ENCODE data around the gene CSMD2.

DNA sequence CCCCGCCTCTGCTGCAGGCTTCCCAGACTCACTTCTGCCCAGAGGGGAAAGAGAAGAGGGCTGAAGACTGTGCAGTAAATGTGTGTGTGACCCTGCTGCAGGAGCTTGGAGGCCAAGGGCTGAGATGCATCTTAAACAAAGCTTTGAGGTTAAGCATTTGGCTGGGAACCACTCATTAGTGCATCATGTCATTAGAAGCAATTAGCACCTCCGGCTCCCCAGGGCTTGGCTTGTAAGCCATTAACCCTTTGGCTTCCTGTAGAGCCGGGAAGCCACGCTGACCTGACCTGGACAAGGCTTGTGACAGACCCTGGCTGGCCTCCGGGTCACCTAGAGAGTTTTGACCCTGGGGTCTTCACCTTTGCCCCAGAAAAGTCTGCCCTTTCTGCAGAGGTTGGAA lies 77.0 kb downstream of the CSMD2 start:
- no peak for TF ChIP-seq TBP (IDR thresholded peaks at IDR 0.05; ENCODE audit: low read depth, low read length)
- TF ChIP-seq EZH2 (IDR thresholded peaks at IDR 0.05; ENCODE audit: low read depth, low read length, severe bottlenecking), result no peak
- no peak for TF ChIP-seq SIN3A (conservative IDR thresholded peaks at IDR 0.05 in 1 of 2, IDR thresholded peaks at IDR 0.05 in 1 of 2; ENCODE audit: low read depth in 1 of 2, low read length in 2 of 2)
- TF ChIP-seq PHF8 (conservative IDR thresholded peaks at IDR 0.05; ENCODE audit: low read depth, low read length), result no peak
- TF ChIP-seq SP1 (IDR thresholded peaks at IDR 0.05; ENCODE audit: low read depth, low read length), result no peak
- no peak for TF ChIP-seq EGR1 (IDR thresholded peaks at IDR 0.05; ENCODE audit: borderline replicate concordance, low read depth, low read length)
- TF ChIP-seq USF2 (IDR thresholded peaks at IDR 0.05; ENCODE audit: low read length), result no peak
- TF ChIP-seq, protein P1, sequence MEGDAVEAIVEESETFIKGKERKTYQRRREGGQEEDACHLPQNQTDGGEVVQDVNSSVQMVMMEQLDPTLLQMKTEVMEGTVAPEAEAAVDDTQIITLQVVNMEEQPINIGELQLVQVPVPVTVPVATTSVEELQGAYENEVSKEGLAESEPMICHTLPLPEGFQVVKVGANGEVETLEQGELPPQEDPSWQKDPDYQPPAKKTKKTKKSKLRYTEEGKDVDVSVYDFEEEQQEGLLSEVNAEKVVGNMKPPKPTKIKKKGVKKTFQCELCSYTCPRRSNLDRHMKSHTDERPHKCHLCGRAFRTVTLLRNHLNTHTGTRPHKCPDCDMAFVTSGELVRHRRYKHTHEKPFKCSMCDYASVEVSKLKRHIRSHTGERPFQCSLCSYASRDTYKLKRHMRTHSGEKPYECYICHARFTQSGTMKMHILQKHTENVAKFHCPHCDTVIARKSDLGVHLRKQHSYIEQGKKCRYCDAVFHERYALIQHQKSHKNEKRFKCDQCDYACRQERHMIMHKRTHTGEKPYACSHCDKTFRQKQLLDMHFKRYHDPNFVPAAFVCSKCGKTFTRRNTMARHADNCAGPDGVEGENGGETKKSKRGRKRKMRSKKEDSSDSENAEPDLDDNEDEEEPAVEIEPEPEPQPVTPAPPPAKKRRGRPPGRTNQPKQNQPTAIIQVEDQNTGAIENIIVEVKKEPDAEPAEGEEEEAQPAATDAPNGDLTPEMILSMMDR (IDR thresholded peaks at IDR 0.05; ENCODE audit: control extremely low read depth in 1 of 3, insufficient read depth in 1 of 3, low read depth in 1 of 3, low read length in 3 of 3), result no peak
- no peak for TF ChIP-seq POLR2A (IDR thresholded peaks at IDR 0.05; ENCODE audit: control extremely low read depth in 1 of 2, low read depth in 2 of 2, low read length in 2 of 2)
- no peak for TF ChIP-seq HDAC6 (IDR thresholded peaks at IDR 0.05; ENCODE audit: low read depth, low read length)
- TF ChIP-seq JUN (IDR thresholded peaks at IDR 0.05; ENCODE audit: low read depth, low read length), result no peak
- TF ChIP-seq BRCA1 (IDR thresholded peaks at IDR 0.05; ENCODE audit: low read depth, low read length), result no peak
- TF ChIP-seq CEBPB (IDR thresholded peaks at IDR 0.05; ENCODE audit: low read depth, low read length), result no peak
- TF ChIP-seq POU5F1 (IDR thresholded peaks at IDR 0.05; ENCODE audit: low read depth, low read length), result no peak
